ENCODE results near the gene BANP. TPM values are rescaled to one million over a fixed set of nuclear protein-coding genes. Genes with fewer than 3 reads are reported as not detected.

BANP gene
- total RNA-seq, 1 experiment from 2014 or later, result 37.2 TPM

DNA sequence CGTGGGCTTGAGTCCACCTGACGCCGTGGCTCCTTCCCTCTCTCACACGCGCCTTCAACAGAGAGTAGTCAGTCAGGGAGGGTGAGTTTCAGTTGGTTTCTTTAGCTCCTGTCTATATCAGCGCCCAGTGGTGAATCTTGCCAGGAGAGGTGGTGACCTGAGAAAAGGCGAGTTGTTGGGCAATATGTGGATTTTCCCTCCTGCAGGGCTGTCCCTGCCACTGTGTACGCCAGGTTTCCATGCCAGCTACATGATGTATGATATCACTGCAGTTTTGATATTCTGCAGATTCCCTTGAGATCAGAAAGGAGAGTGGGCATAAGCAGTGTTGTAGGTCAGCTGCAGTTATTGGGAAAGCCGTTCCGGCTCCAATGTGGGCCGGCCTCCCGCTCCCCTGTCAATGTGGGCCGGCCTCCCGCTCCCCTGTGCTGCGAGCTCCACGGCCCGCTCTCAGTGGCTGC is 31.4 kb downstream of the BANP start:
- no peak overlapping the region for H3K27ac ChIP-seq (ENCODE audit: low read depth, low read length)
- DNase-seq (ENCODE audit: low read depth, low spot score) (no peak), ATAC-seq (no peak)
- BruUV-seq (replicated peaks), result no TSS peak
- H3K27me3 ChIP-seq (ENCODE audit: insufficient read depth, low read length), result no peaks in the 10 kb centered on the region
- no peak overlapping the region for H3K4me3 ChIP-seq (replicated peaks in 1 of 2; ENCODE audit: low read depth in 1 of 2, low read length in 2 of 2)
- no peak for TF ChIP-seq JUND (IDR thresholded peaks at IDR 0.05)
- TF ChIP-seq, protein P1, sequence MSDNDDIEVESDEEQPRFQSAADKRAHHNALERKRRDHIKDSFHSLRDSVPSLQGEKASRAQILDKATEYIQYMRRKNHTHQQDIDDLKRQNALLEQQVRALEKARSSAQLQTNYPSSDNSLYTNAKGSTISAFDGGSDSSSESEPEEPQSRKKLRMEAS (IDR thresholded peaks at IDR 0.05), result no peak
- TF ChIP-seq EZH2 (IDR thresholded peaks at IDR 0.05), result no peak
- TF ChIP-seq TCF7L2 (IDR thresholded peaks at IDR 0.05; ENCODE audit: borderline replicate concordance, extremely low read depth, insufficient read depth, insufficient read length), result no peak
- TF ChIP-seq SP1 (IDR thresholded peaks at IDR 0.05; ENCODE audit: low read depth), result no peak
- TF ChIP-seq ZFX (IDR thresholded peaks at IDR 0.05), result no peak
- no peak for TF ChIP-seq RAD21 (IDR thresholded peaks at IDR 0.05; ENCODE audit: low read depth)
- TF ChIP-seq POLR2AphosphoS5 (IDR thresholded peaks at IDR 0.05; ENCODE audit: low read depth, low read length), result no peak
- TF ChIP-seq, protein P2, sequence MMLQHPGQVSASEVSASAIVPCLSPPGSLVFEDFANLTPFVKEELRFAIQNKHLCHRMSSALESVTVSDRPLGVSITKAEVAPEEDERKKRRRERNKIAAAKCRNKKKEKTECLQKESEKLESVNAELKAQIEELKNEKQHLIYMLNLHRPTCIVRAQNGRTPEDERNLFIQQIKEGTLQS (IDR thresholded peaks at IDR 0.05), result no peak
- TF ChIP-seq CEBPB (IDR thresholded peaks at IDR 0.05; ENCODE audit: low read depth), result no peak
- TF ChIP-seq SIN3A (IDR thresholded peaks at IDR 0.05; ENCODE audit: low read depth), result no peak
- ChIA-PET POLR2A (no interaction called here), RAD21 (ENCODE audit: low non-redundant PET in 1 of 2, low total read pairs in 2 of 2, uncharacterized antibody in 2 of 2, unreplicated experiment in 2 of 2) (no interaction called here), CTCF (interaction anchor here (2.1 kb wide), 1 partner anchor 455 kb away, joined by 9 read pairs; no protein-coding TSS in a partner anchor)
- no peaks in the 10 kb centered on the region; a peak in 1 of 4 replicates for H3K4me1 ChIP-seq (ENCODE audit: control insufficient read depth in 1 of 2, insufficient read depth in 2 of 2, low read length in 2 of 2)
- peaks cover 4 to 7% of the 10 kb centered on the region in 2 experiments; a peak in 2 of 4 replicates for H3K36me3 ChIP-seq (ENCODE audit: control insufficient read depth in 1 of 2, insufficient read depth in 2 of 2, low read length in 2 of 2)
- no peak overlapping the region for H2AFZ ChIP-seq (ENCODE audit: low read depth, low read length, poor library complexity, severe bottlenecking)
- intact Hi-C loops (cut with micrococcal nuclease), result loop anchor here (5.0 kb wide), 1 partner anchor 455 kb away; no protein-coding TSS in a partner anchor
- H3K4me2 ChIP-seq (ENCODE audit: low read length), result no peak overlapping the region
- H4K20me1 ChIP-seq (ENCODE audit: insufficient read depth), result no peaks in the 10 kb centered on the region
- H3K9me2 ChIP-seq (ENCODE audit: insufficient read depth), result no peaks in the 10 kb centered on the region
- H3K9me3 ChIP-seq (ENCODE audit: control insufficient read depth in 1 of 2, insufficient read depth in 1 of 2, low read depth in 1 of 2, low read length in 2 of 2), result no peaks in the 10 kb centered on the region
- H3K9ac ChIP-seq (ENCODE audit: low read length), result no peak overlapping the region
- H3K79me2 ChIP-seq (ENCODE audit: insufficient read depth, low read length), result 0 out of 2 replicates have a peak, but pooled peaks cover 3% of the 10 kb centered on the region

Measured in HCT116 (cell line).